ENCODE results near the gene PUS10.

DNA sequence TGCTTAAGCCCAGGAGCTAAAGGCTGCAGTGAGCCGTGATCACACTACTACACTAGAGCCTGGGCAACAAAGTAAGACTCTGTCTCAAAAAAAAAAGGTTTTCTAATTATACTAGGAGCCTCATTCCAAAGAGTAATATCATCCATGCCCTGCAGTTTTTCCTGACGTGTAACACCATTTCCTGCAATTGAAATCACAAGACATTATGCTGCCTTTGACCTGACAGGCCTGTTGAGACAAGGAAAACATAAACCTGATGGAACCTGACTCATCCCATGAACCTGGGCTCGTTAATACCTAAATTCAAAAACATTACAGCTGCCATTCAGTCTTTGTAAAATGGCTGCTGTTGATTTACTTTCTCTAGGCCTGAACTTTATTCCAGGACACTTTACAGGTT, 59.3 kb downstream of the PUS10 start:
- TF ChIP-seq MAZ (IDR thresholded peaks at IDR 0.05; ENCODE audit: borderline replicate concordance, low read depth, low read length) (no peak), RNF2 (IDR thresholded peaks at IDR 0.05; ENCODE audit: borderline replicate concordance, low read depth) (no peak)

All from A549 (cell line).